Ovary (tissue), 3 donors: ENCODE measurements around the gene CDSN.

ENCODE experiments used
- POLR2A ChIP-seq: fragments of 450-650 bp; IDR thresholded peaks from one replicate; pipeline ENCODE4 v1.6.1; 2017; ENCODE audit warnings: antibody characterized with exemption, mild to moderate bottlenecking, moderate library complexity
- TF ChIP-seq, protein P1 (sequence below), 3 donors: fragments of 450-650 bp in 2 of 3; fragments of 200-600 bp in 1 of 3; IDR thresholded peaks; one replicate each; pipeline versions ENCODE4 v1.5.1 to v1.8.0; 2016 to 2022; ENCODE audit warnings: antibody characterized with exemption in 3 of 3, mild to moderate bottlenecking in 1 of 3
- donor health status: DM: no; HTN: no; CAD: no.

DNA sequence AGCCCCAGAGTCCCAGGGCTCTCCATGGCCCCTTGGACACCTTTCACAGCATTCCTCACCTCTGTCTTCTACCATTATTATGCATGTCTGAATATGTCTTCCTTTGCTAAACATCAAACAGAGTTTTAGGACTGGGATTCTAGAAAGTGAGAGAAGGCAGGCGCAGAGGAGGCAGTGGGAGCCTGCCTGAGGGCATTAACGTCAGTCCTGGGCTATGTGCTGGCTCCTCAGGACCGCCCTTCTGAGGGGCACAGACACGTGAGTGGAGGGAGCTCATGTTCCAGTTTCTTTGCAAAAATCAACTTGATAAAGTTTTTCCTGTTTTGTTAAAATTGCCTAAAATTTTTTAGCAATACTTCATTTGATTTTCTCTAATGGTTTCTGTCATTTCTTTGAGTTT is 45.8 kb downstream of the CDSN start:
- no peak for TF ChIP-seq POLR2A
- TF ChIP-seq, protein P1, sequence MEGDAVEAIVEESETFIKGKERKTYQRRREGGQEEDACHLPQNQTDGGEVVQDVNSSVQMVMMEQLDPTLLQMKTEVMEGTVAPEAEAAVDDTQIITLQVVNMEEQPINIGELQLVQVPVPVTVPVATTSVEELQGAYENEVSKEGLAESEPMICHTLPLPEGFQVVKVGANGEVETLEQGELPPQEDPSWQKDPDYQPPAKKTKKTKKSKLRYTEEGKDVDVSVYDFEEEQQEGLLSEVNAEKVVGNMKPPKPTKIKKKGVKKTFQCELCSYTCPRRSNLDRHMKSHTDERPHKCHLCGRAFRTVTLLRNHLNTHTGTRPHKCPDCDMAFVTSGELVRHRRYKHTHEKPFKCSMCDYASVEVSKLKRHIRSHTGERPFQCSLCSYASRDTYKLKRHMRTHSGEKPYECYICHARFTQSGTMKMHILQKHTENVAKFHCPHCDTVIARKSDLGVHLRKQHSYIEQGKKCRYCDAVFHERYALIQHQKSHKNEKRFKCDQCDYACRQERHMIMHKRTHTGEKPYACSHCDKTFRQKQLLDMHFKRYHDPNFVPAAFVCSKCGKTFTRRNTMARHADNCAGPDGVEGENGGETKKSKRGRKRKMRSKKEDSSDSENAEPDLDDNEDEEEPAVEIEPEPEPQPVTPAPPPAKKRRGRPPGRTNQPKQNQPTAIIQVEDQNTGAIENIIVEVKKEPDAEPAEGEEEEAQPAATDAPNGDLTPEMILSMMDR (IDR thresholded peaks at IDR 0.05) = no peak
